DND-41 (cell line): Measurements from ENCODE around the gene TXNL4B.

ENCODE experiments used
- CTCF ChIP-seq: IDR thresholded peaks from 2 replicates; pipeline ENCODE4 v1.5.1; 2012; ENCODE audit warnings: borderline replicate concordance, low read length, moderate library complexity, mild to moderate bottlenecking; ENCODE audit not compliant: poor library complexity, severe bottlenecking; ENCODE audit errors: extremely low read depth
- EZH2 ChIP-seq: IDR thresholded peaks from 3 replicates; pipeline ENCODE4 v1.6.1; 2012; ENCODE audit warnings: borderline replicate concordance, low read depth, mild to moderate bottlenecking, moderate library complexity, low read length, inconsistent platforms; ENCODE audit not compliant: severe bottlenecking

GRCh38 chr16:72051818-72052217, 41.6 kb downstream of the TXNL4B start:
- no peak for TF ChIP-seq EZH2
- no peak for TF ChIP-seq CTCF
